HCT116 (cell line): ENCODE results near the gene TPP1. TPM values are rescaled to one million over a fixed set of nuclear protein-coding genes. Genes with fewer than 3 reads are reported as not detected.

Experiments
- ATAC-seq: fragments of 200-7000 bp; cut with Tn5 transposase; 2 replicates; pipeline ENCODE4 v1.9.1; 2020; ENCODE audit warnings: mild to moderate bottlenecking, moderate library complexity
- BruUV-seq: library from RNA; stranded (reverse); fragments of 400-500 nt; replicated peaks from 2 replicates; lab custom pipeline; 2021; lab: Mats Ljungman, UMichigan
- CTCF ChIA-PET: fragments of 300-600 bp; sonication (Branson Sonifier 250); formaldehyde crosslinking; loops from one replicate; lab custom pipeline; 2021; ENCODE audit warnings: antibody characterized with exemption; lab: Charles Lee
- POLR2A ChIA-PET: fragments of 300-600, 350-600 bp; sonication (Branson Sonifier 250); formaldehyde crosslinking; loops from one replicate; lab custom pipeline; 2021; ENCODE audit warnings: antibody characterized with exemption; lab: Charles Lee
- RAD21 ChIA-PET, 2 experiments: fragments of 300-600 bp; sonication (Branson Sonifier 250); formaldehyde crosslinking; loops; one replicate each; lab custom pipeline; 2023; ENCODE audit warnings: low total read pairs in 2 of 2; ENCODE audit not compliant: uncharacterized antibody in 2 of 2, unreplicated experiment in 2 of 2, low non-redundant PET in 1 of 2; lab: Charles Lee
- DNase-seq: peaks from one replicate; pipeline ENCODE4 v3.0.0-alpha.2; 2010; ENCODE audit warnings: low read depth, low spot score
- H2AFZ ChIP-seq: fragments of 200-600 bp; shearing (Covaris generic), sonication (generic); 2 replicates; pipeline ENCODE4 v1.6.1; 2017; ENCODE audit warnings: low read depth, mixed run types, mixed read lengths, antibody characterized with exemption, low read length; ENCODE audit not compliant: poor library complexity, severe bottlenecking
- H3K27ac ChIP-seq: 2 replicates; pipeline ENCODE4 v1.5.1; 2012; ENCODE audit warnings: low read depth, low read length
- H3K27me3 ChIP-seq: fragments of 200-600 bp; sonication (generic); 2 replicates; pipeline ENCODE4 v1.6.1; 2016; ENCODE audit warnings: mixed run types, low read length, mixed read lengths; ENCODE audit not compliant: insufficient read depth
- H3K36me3 ChIP-seq, 2 experiments: fragments of 200-500 bp in 1 of 2; fragments of 200-600 bp in 1 of 2; sonication (Bioruptor generic) in 1 of 2; sonication (generic) in 1 of 2; 2 replicates each; pipeline versions ENCODE4 v1.5.1 to v1.6.1; 2014 to 2016; ENCODE audit warnings: low read length in 2 of 2, inconsistent platforms in 1 of 2, mixed read lengths in 1 of 2, mixed run types in 1 of 2; ENCODE audit not compliant: insufficient read depth in 2 of 2, control insufficient read depth in 1 of 2
- H3K4me1 ChIP-seq, 2 experiments: fragments of 200-600 bp in 1 of 2; sonication (generic) in 1 of 2; 2 replicates each; pipeline versions ENCODE4 v1.5.1 to v1.6.1; 2012 to 2017; ENCODE audit warnings: low read length in 2 of 2, inconsistent platforms in 1 of 2, mild to moderate bottlenecking in 1 of 2, mixed read lengths in 1 of 2, mixed run types in 1 of 2, moderate library complexity in 1 of 2; ENCODE audit not compliant: insufficient read depth in 2 of 2, control insufficient read depth in 1 of 2
- H3K4me2 ChIP-seq: fragments of 200-600 bp; sonication (generic); 2 replicates; pipeline ENCODE4 v1.6.1; 2017; ENCODE audit warnings: mixed run types, low read length, mixed read lengths
- H3K4me3 ChIP-seq, 2 experiments: fragments of 200-600 bp in 1 of 2; sonication (generic) in 1 of 2; replicated peaks in 1 of 2; 2 replicates each; pipeline ENCODE4 v1.5.1; 2011 to 2016; ENCODE audit warnings: low read length in 2 of 2, control low read depth in 1 of 2, low read depth in 1 of 2, mild to moderate bottlenecking in 1 of 2, mixed read lengths in 1 of 2, mixed run types in 1 of 2
- H3K79me2 ChIP-seq: fragments of 200-600 bp; sonication (generic); 2 replicates; pipeline ENCODE4 v1.6.1; 2017; ENCODE audit warnings: mild to moderate bottlenecking, mixed run types, low read length, moderate library complexity, mixed read lengths; ENCODE audit not compliant: insufficient read depth
- H3K9ac ChIP-seq: fragments of 200-600 bp; sonication (generic); 2 replicates; pipeline ENCODE4 v1.6.1; 2016; ENCODE audit warnings: low read length, mixed read lengths
- H3K9me2 ChIP-seq: fragments of 200-600 bp; sonication (generic), shearing (Covaris generic); 2 replicates; pipeline ENCODE4 v1.6.1; 2017; ENCODE audit warnings: mixed run types, mild to moderate bottlenecking, moderate library complexity; ENCODE audit not compliant: insufficient read depth
- H3K9me3 ChIP-seq, 2 experiments: fragments of 200-500 bp in 1 of 2; fragments of 200-600 bp in 1 of 2; sonication (Bioruptor generic) in 1 of 2; sonication (generic) in 1 of 2; 2 replicates each; pipeline ENCODE4 v1.6.1; 2014 to 2017; ENCODE audit warnings: low read length in 2 of 2, mixed read lengths in 2 of 2, inconsistent platforms in 1 of 2, low read depth in 1 of 2, mild to moderate bottlenecking in 1 of 2, mixed run types in 1 of 2, moderate library complexity in 1 of 2; ENCODE audit not compliant: control insufficient read depth in 1 of 2, insufficient read depth in 1 of 2
- H4K20me1 ChIP-seq: fragments of 200-600 bp; sonication (generic), shearing (Covaris generic); 2 replicates; pipeline ENCODE4 v1.6.1; 2017; ENCODE audit warnings: mixed run types, mild to moderate bottlenecking, moderate library complexity; ENCODE audit not compliant: insufficient read depth
- CBX3 ChIP-seq: IDR thresholded peaks from 2 replicates; pipeline ENCODE4 v1.6.1; 2012; ENCODE audit warnings: low read depth
- EGR1 ChIP-seq: IDR thresholded peaks from 2 replicates; pipeline ENCODE4 v1.6.1; 2012; ENCODE audit warnings: low read depth
- ELF1 ChIP-seq: IDR thresholded peaks from 2 replicates; pipeline ENCODE4 v1.6.1; 2012; ENCODE audit warnings: low read depth, borderline replicate concordance
- EZH2 ChIP-seq: fragments of 200-600 bp; sonication (generic); IDR thresholded peaks from 2 replicates; pipeline ENCODE4 v1.6.1; 2017; ENCODE audit warnings: antibody characterized with exemption, mixed run types
- EZH2phosphoT487 ChIP-seq: fragments of 200-600 bp; IDR thresholded peaks from 2 replicates; pipeline ENCODE4 v1.6.1; 2018; ENCODE audit warnings: antibody characterized with exemption, borderline replicate concordance
- FOSL1 ChIP-seq: IDR thresholded peaks from 2 replicates; pipeline ENCODE4 v1.6.1; 2012; ENCODE audit warnings: low read depth
- JUND ChIP-seq: IDR thresholded peaks from 2 replicates; pipeline ENCODE4 v1.6.1; 2012
- POLR2A ChIP-seq: IDR thresholded peaks from 2 replicates; pipeline ENCODE4 v1.7.0; 2011; ENCODE audit warnings: borderline replicate concordance; ENCODE audit not compliant: insufficient read depth, insufficient read length; ENCODE audit errors: extremely low read depth
- RAD21 ChIP-seq: IDR thresholded peaks from 2 replicates; pipeline ENCODE4 v1.6.1; 2012; ENCODE audit warnings: low read depth, mild to moderate bottlenecking
- SIN3A ChIP-seq: IDR thresholded peaks from 2 replicates; pipeline ENCODE4 v1.6.1; 2012; ENCODE audit warnings: low read depth
- SP1 ChIP-seq: IDR thresholded peaks from 2 replicates; pipeline ENCODE4 v1.6.1; 2012; ENCODE audit warnings: low read depth
- SRF ChIP-seq: IDR thresholded peaks from 2 replicates; pipeline ENCODE4 v1.6.1; 2012; ENCODE audit warnings: low read depth
- TCF7L2 ChIP-seq: IDR thresholded peaks from 2 replicates; pipeline ENCODE4 v1.7.0; 2011; ENCODE audit warnings: borderline replicate concordance, inconsistent platforms; ENCODE audit not compliant: insufficient read depth, insufficient read length; ENCODE audit errors: extremely low read depth
- YY1 ChIP-seq: IDR thresholded peaks from 2 replicates; pipeline ENCODE4 v1.6.1; 2011; ENCODE audit warnings: low read length, low read depth, moderate library complexity, mild to moderate bottlenecking; ENCODE audit not compliant: insufficient replicate concordance; ENCODE audit errors: extremely low read depth
- ZFX ChIP-seq: fragments of 450-650 bp; IDR thresholded peaks from 2 replicates; pipeline ENCODE4 v1.6.1; 2017
- ZNF274 ChIP-seq: fragments of 200-500 bp; sonication (Bioruptor generic); IDR thresholded peaks from 2 replicates; pipeline ENCODE4 v1.6.1; 2014; ENCODE audit warnings: mild to moderate bottlenecking, low read depth, low read length, inconsistent platforms
- intact Hi-C: fragments of 100-400 bp; cut with micrococcal nuclease; formaldehyde crosslinking; loops from 2 replicates; pipeline ENCODE4 v1.10.0; 2022
- total RNA-seq: library from RNA; stranded (reverse); gene quantifications from one replicate; pipeline ENCODE4 v1.2.1, GENCODE V29; 2021; ENCODE audit not compliant: unreplicated experiment
- TF ChIP-seq, protein P1 (sequence below): IDR thresholded peaks from 2 replicates; pipeline ENCODE4 v1.6.1; 2012
- TF ChIP-seq, protein P2 (sequence below), 3 experiments: fragments of 200-600 bp in 1 of 3; sonication (generic) in 1 of 3; IDR thresholded peaks in 2 of 3; conservative IDR thresholded peaks in 1 of 3; 2 replicates each; pipeline ENCODE4 v1.5.1; 2012 to 2017; ENCODE audit warnings: low read depth in 2 of 3, low read length in 2 of 3, antibody characterized with exemption in 1 of 3, borderline replicate concordance in 1 of 3, control low read depth in 1 of 3, mild to moderate bottlenecking in 1 of 3, mixed read lengths in 1 of 3, mixed run types in 1 of 3, moderate library complexity in 1 of 3; ENCODE audit not compliant: insufficient read depth in 1 of 3

TPP1 gene
- total RNA-seq, 1 experiment from 2014 or later, result 44.7 TPM

DNA sequence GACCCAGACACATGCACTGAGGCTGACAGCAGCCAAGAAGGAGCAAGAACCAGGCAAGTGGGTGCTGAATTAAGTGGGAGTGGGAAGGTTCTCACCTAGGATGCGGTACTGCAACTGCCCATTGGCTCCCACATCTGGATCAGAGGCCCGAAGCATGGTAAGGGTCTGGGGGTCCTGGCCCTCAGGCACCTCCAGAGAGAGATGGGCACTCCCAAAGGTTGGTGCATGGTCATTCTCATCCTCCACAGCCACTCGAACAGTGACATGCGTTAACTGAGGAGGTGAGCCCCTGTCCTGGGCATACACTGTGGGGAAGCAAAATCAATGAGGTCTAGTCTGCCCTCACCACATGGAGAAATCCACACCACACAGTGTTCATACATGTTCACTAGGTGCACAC is 9.3 kb upstream of the TPP1 start:
- ATAC-seq (no peak), DNase-seq (no peak)
- no TSS peak for BruUV-seq
- RAD21 ChIA-PET, result no interaction called here
- Histone ChIP-seq H3K4me1 (no peaks in the 10 kb centered on the region), H3K27me3 (no peaks in the 10 kb centered on the region), H3K4me2 (no peak overlapping the region), H3K79me2 (no peaks in the 10 kb centered on the region), H3K9ac (no peak overlapping the region), H2AFZ (no peak overlapping the region), H3K9me2 (no peaks in the 10 kb centered on the region), H3K36me3 (no peaks in the 10 kb centered on the region), H3K27ac (no peak overlapping the region), H3K9me3 (no peaks in the 10 kb centered on the region), H3K4me3 (no peak overlapping the region), H4K20me1 (no peaks in the 10 kb centered on the region)
- POLR2A ChIA-PET, result no interaction called here
- TF ChIP-seq YY1, result no peak
- no peak for TF ChIP-seq POLR2A
- CTCF ChIA-PET, result no interaction called here
- intact Hi-C loops, result no loop called here

DNA sequence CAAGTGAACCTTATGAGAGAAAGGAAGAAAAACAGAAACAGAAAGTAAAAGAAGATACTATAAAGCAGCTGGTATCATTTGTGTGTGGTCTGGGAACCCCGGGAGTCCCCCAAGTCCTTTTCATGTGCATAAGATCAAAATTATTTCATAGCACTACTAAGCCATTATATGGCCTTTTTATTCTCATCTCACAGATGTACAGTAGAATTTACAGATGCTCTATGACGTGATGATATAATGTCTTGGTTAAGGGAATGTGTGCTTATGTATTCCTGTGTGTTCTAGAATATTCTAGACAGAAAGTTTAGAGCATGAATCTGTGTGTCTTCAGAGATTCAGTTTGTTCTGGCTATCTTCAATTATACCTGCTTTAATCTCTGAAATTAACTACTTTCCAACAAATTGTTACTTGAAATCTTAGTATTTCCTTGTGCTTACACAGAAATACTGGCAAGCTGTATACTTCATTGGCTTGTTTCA is 8.6 kb upstream of the TPP1 start:
- no peaks in the 10 kb centered on the region for H3K36me3 ChIP-seq
- no peak overlapping the region for H3K4me3 ChIP-seq
- H3K4me2 ChIP-seq, result no peak overlapping the region
- H4K20me1 ChIP-seq, result no peaks in the 10 kb centered on the region
- BruUV-seq, result no TSS peak
- intact Hi-C loops, result no loop called here
- no peak overlapping the region for H3K27ac ChIP-seq
- H3K9me3 ChIP-seq, result no peaks in the 10 kb centered on the region
- TF ChIP-seq ELF1 (no peak), ZNF274 (no peak), SRF (no peak), POLR2A (no peak), RAD21 (no peak), SP1 (no peak), ZFX (no peak), TCF7L2 (no peak), YY1 (no peak), EZH2 (no peak), CBX3 (no peak), EZH2phosphoT487 (no peak), EGR1 (no peak), FOSL1 (no peak), JUND (no peak), SIN3A (no peak)
- TF ChIP-seq, protein P1, sequence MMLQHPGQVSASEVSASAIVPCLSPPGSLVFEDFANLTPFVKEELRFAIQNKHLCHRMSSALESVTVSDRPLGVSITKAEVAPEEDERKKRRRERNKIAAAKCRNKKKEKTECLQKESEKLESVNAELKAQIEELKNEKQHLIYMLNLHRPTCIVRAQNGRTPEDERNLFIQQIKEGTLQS, result no peak
- TF ChIP-seq, protein P2, sequence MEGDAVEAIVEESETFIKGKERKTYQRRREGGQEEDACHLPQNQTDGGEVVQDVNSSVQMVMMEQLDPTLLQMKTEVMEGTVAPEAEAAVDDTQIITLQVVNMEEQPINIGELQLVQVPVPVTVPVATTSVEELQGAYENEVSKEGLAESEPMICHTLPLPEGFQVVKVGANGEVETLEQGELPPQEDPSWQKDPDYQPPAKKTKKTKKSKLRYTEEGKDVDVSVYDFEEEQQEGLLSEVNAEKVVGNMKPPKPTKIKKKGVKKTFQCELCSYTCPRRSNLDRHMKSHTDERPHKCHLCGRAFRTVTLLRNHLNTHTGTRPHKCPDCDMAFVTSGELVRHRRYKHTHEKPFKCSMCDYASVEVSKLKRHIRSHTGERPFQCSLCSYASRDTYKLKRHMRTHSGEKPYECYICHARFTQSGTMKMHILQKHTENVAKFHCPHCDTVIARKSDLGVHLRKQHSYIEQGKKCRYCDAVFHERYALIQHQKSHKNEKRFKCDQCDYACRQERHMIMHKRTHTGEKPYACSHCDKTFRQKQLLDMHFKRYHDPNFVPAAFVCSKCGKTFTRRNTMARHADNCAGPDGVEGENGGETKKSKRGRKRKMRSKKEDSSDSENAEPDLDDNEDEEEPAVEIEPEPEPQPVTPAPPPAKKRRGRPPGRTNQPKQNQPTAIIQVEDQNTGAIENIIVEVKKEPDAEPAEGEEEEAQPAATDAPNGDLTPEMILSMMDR (IDR thresholded peaks at IDR 0.05 in 2 of 3, conservative IDR thresholded peaks at IDR 0.05 in 1 of 3; ENCODE audit: borderline replicate concordance in 1 of 3, insufficient read depth in 1 of 3, low read depth in 2 of 3, low read length in 2 of 3), result no peak
- RAD21 ChIA-PET, result no interaction called here
- no peaks in the 10 kb centered on the region for H3K79me2 ChIP-seq
- ATAC-seq (no peak), DNase-seq (no peak)
- no peaks in the 10 kb centered on the region for H3K27me3 ChIP-seq
- POLR2A ChIA-PET, result no interaction called here
- no peak overlapping the region for H3K9ac ChIP-seq
- CTCF ChIA-PET, result no interaction called here
- no peaks in the 10 kb centered on the region for H3K9me2 ChIP-seq
- no peak overlapping the region for H2AFZ ChIP-seq
- H3K4me1 ChIP-seq, result no peaks in the 10 kb centered on the region
